ENCODE data around the gene ZNF791. TPM values are rescaled to one million over a fixed set of nuclear protein-coding genes. Genes with fewer than 3 reads are reported as not detected.
"Not testable (repeated sequence)": the region's sequence is repeated elsewhere in the genome, so short reads cannot be mapped to it uniquely, and the experiment has no call there.

ZNF791 gene
- total RNA-seq, 2 experiments from 2014 or later, result 102 to 103 TPM

DNA sequence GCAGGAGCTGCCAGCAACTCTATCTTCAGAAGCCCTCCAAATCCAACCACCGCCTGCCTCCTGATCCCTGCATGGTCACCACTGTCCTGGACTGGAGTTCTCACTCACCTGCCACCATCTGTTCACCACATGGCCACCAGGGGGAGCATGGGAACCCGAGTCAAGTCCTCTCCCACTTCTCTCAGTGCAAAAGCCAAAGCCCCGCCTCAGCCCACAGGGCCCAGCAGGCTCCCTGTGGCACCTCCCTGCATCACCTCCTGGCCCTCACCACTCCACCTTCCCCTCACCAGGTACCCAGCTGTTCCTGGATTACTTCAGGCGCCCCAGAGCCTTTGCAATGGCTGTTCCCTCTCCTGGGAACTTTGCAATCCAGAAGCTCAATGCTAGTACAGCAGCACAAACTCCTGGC is 65.7 kb downstream of the ZNF791 start:
- peak overlapping the region; percentile 49 for H3K27ac Mint-ChIP-seq
- no peak overlapping the region for H3K27ac ChIP-seq (ENCODE audit: low read depth in 1 of 2, low read length in 2 of 2)
- intact Hi-C loops (cut with DNase I, micrococcal nuclease), result loop anchor here in 1 of 2 experiments (2.0 to 5.0 kb wide), 2 partner anchors 121 to 170 kb away; no protein-coding TSS in a partner anchor
- H3K27me3 Mint-ChIP-seq, result no peaks in the 10 kb centered on the region
- H3K4me1 ChIP-seq (ENCODE audit: insufficient read depth, low read length), result peaks cover 36% of the 10 kb centered on the region
- TF ChIP-seq, protein P1, sequence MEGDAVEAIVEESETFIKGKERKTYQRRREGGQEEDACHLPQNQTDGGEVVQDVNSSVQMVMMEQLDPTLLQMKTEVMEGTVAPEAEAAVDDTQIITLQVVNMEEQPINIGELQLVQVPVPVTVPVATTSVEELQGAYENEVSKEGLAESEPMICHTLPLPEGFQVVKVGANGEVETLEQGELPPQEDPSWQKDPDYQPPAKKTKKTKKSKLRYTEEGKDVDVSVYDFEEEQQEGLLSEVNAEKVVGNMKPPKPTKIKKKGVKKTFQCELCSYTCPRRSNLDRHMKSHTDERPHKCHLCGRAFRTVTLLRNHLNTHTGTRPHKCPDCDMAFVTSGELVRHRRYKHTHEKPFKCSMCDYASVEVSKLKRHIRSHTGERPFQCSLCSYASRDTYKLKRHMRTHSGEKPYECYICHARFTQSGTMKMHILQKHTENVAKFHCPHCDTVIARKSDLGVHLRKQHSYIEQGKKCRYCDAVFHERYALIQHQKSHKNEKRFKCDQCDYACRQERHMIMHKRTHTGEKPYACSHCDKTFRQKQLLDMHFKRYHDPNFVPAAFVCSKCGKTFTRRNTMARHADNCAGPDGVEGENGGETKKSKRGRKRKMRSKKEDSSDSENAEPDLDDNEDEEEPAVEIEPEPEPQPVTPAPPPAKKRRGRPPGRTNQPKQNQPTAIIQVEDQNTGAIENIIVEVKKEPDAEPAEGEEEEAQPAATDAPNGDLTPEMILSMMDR (IDR thresholded peaks at IDR 0.05), result peak; percentile 84
- POLR2A ChIA-PET, result interaction anchor here (1.4 kb wide), 1 partner anchor 58 kb away, joined by 4 read pairs; no protein-coding TSS in a partner anchor
- DNase-seq, result peak; percentile 74 to 89 (median 82)
- CTCF ChIA-PET, result interaction anchor here (1.0 kb wide), 1 partner anchor 84 kb away, joined by 3 read pairs; no protein-coding TSS in a partner anchor
- peak overlapping the region; percentile 71 for H3K4me3 Mint-ChIP-seq
- H3K4me3 ChIP-seq (ENCODE audit: low read length), result no peak overlapping the region
- H3K36me3 Mint-ChIP-seq (ENCODE audit: low read depth), result peaks cover 78% of the 10 kb centered on the region
- H3K27me3 ChIP-seq (ENCODE audit: control insufficient read depth in 1 of 2, insufficient read depth in 2 of 2, low read length in 2 of 2), result no peaks in the 10 kb centered on the region
- H3K36me3 ChIP-seq (ENCODE audit: insufficient read depth, low read length), result peaks cover 75% of the 10 kb centered on the region
- no peaks in the 10 kb centered on the region for H3K9me3 Mint-ChIP-seq
- no peaks in the 10 kb centered on the region for H3K9me3 ChIP-seq (ENCODE audit: control insufficient read depth in 1 of 2, insufficient read depth in 1 of 2, low read length in 2 of 2)
- H3K4me1 Mint-ChIP-seq (ENCODE audit: low read depth), result peaks cover 35% of the 10 kb centered on the region
- peak; percentile 48 for ATAC-seq (ENCODE audit: poor library complexity)

DNA sequence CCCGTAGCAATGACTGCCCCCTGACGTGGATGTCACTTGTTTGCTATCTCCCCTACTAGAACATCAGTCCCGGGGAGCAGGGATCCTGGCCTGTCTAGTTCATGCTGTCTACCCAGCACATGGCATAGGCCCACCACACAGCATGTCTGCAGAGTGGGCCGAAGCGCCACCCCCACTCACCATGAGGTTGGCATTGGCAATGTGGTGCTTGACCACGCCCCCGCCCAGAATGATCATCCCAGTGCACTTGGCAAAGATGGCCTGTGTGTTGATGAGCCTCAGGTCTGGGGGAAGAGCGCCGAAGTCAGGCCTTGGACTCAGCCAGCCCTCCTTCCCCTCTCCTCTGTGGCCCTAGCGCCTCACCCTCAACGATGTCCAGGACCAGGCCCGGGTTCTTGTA is 66.2 kb downstream of the ZNF791 start:
- H3K27ac ChIP-seq (ENCODE audit: low read depth in 1 of 2, low read length in 2 of 2), result no peak overlapping the region

DNA sequence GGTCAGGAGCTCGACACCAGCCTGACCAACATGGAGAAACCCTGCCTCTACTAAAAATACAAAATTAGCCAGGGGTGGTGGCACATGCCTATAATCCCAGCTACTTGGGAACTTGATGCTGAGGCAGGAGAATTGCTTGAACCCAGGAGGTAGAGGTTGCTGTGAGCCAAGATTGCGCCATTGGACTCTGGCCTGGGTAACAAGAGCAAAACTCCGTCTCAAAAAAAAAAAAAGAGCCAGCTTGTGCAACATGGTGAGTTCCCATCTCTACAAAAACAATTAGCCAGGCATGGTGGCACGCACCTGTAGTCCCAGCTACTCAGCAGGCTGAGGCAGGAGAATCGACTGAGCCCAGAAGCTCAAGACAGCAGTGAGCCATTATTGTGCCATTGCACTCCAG is 67.3 kb downstream of the ZNF791 start:
- ATAC-seq (ENCODE audit: poor library complexity); H3K27me3 Mint-ChIP-seq; H3K27ac Mint-ChIP-seq; H3K4me3 ChIP-seq (ENCODE audit: low read length); H3K27ac ChIP-seq (ENCODE audit: low read depth in 1 of 2, low read length in 2 of 2); H3K27me3 ChIP-seq (ENCODE audit: control insufficient read depth in 1 of 2, insufficient read depth in 2 of 2, low read length in 2 of 2); H3K4me3 Mint-ChIP-seq; H3K9me3 Mint-ChIP-seq; DNase-seq; H3K9me3 ChIP-seq (ENCODE audit: control insufficient read depth in 1 of 2, insufficient read depth in 1 of 2, low read length in 2 of 2): not testable (repeated sequence)
- ChIA-PET POLR2A (interaction anchor here (0.6 to 1.1 kb wide), 2 partner anchors 9 to 13 kb away, joined by 3 to 4 read pairs; a partner anchor contains a TSS), CTCF (interaction anchor here (0.8 kb wide), 1 partner anchor 9 kb away, joined by 3 read pairs; a partner anchor contains a TSS)
- peaks cover 70% of the 10 kb centered on the region for H3K36me3 Mint-ChIP-seq (ENCODE audit: low read depth)
- H3K36me3 ChIP-seq (ENCODE audit: insufficient read depth, low read length), result peaks cover 68% of the 10 kb centered on the region
- intact Hi-C loops (cut with DNase I, micrococcal nuclease), result loop anchor here in 1 of 2 experiments (5.0 kb wide), 1 partner anchor 119 kb away; no protein-coding TSS in a partner anchor
- H3K4me1 Mint-ChIP-seq (ENCODE audit: low read depth), result peaks cover 35% of the 10 kb centered on the region
- H3K4me1 ChIP-seq (ENCODE audit: insufficient read depth, low read length), result peaks cover 44% of the 10 kb centered on the region

More for the DNA sequence above, 66.2 kb downstream of the ZNF791 start:
- ChIA-PET POLR2A (interaction anchor here (1.1 to 1.4 kb wide), 2 partner anchors 8 to 57 kb away, joined by 4 read pairs; a partner anchor contains a TSS), CTCF (no interaction called here)
- Mint-ChIP-seq H3K27ac (no peak overlapping the region), H3K4me1 (ENCODE audit: low read depth) (peaks cover 38% of the 10 kb centered on the region), H3K9me3 (no peaks in the 10 kb centered on the region), H3K36me3 (ENCODE audit: low read depth) (peaks cover 81% of the 10 kb centered on the region), H3K4me3 (no peak overlapping the region), H3K27me3 (no peaks in the 10 kb centered on the region)
- intact Hi-C loops (cut with DNase I, micrococcal nuclease), result loop anchor here in 1 of 2 experiments (2.0 to 5.0 kb wide), 2 partner anchors 120 to 170 kb away; no protein-coding TSS in a partner anchor
- peaks cover 39% of the 10 kb centered on the region for H3K4me1 ChIP-seq (ENCODE audit: insufficient read depth, low read length)
- TF ChIP-seq, protein P1 (IDR thresholded peaks at IDR 0.05), result no peak
- H3K9me3 ChIP-seq (ENCODE audit: control insufficient read depth in 1 of 2, insufficient read depth in 1 of 2, low read length in 2 of 2), result no peaks in the 10 kb centered on the region
- no peaks in the 10 kb centered on the region for H3K27me3 ChIP-seq (ENCODE audit: control insufficient read depth in 1 of 2, insufficient read depth in 2 of 2, low read length in 2 of 2)
- H3K4me3 ChIP-seq (ENCODE audit: low read length), result no peak overlapping the region
- DNase-seq, result no peak
- no peak for ATAC-seq (ENCODE audit: poor library complexity)
- H3K36me3 ChIP-seq (ENCODE audit: insufficient read depth, low read length), result peaks cover 75% of the 10 kb centered on the region
